H1 (cell line): ENCODE results near the gene OTOP1. TPM values are rescaled to one million over a fixed set of nuclear protein-coding genes. Genes with fewer than 3 reads are reported as not detected.

ENCODE experiments used
- CTCF ChIA-PET: fragments of 300-600 bp; sonication (Branson Sonifier 250); formaldehyde crosslinking; loops from one replicate; lab custom pipeline; 2021; ENCODE audit not compliant: partially characterized antibody; lab: Charles Lee
- POLR2A ChIA-PET: fragments of 300-600 bp; sonication (Branson Sonifier 250); formaldehyde crosslinking; loops from one replicate; lab custom pipeline; 2021; ENCODE audit warnings: inconsistent platforms; ENCODE audit not compliant: partially characterized antibody; lab: Charles Lee
- DNase-seq, 2 experiments: peaks; one replicate each; pipeline versions ENCODE4 v3.0.0 to v3.0.0-alpha.2; 2010 to 2022; ENCODE audit warnings: low spot score in 2 of 2, low read depth in 1 of 2, mixed read lengths in 1 of 2
- FAIRE-seq: peaks from 2 replicates; lab custom pipeline; 2011; peaks lifted over from hg19 to GRCh38; lab: Jason Lieb, UNC
- H2AFZ ChIP-seq: 2 replicates; pipeline ENCODE4 v1.8.1; 2012; ENCODE audit warnings: low read length, inconsistent platforms
- H2AK5ac ChIP-seq: 2 replicates; pipeline ENCODE4 v1.6.1; 2013; ENCODE audit warnings: low read depth, low read length
- H2BK120ac ChIP-seq: replicated peaks from 2 replicates; pipeline ENCODE3; 2013; ENCODE audit warnings: low read depth, low read length, inconsistent platforms
- H2BK12ac ChIP-seq: 2 replicates; pipeline ENCODE4 v1.6.1; 2013; ENCODE audit warnings: low read depth, low read length
- H2BK15ac ChIP-seq: 2 replicates; pipeline ENCODE4 v1.6.1; 2013; ENCODE audit warnings: low read length
- H2BK20ac ChIP-seq: 2 replicates; pipeline ENCODE4 v1.6.1; 2013; ENCODE audit warnings: low read length
- H2BK5ac ChIP-seq: 2 replicates; pipeline ENCODE4 v1.6.1; 2013; ENCODE audit warnings: low read depth, low read length
- H3K14ac ChIP-seq: 2 replicates; pipeline ENCODE4 v1.6.1; 2013; ENCODE audit warnings: inconsistent platforms; ENCODE audit not compliant: insufficient read length
- H3K18ac ChIP-seq: 2 replicates; pipeline ENCODE4 v1.6.1; 2013; ENCODE audit warnings: low read length; ENCODE audit errors: extremely low read depth
- H3K23ac ChIP-seq: 2 replicates; pipeline ENCODE4 v1.6.1; 2013; ENCODE audit warnings: inconsistent platforms; ENCODE audit not compliant: insufficient read length
- H3K23me2 ChIP-seq: 2 replicates; pipeline ENCODE4 v1.6.1; 2013; ENCODE audit warnings: low read depth, low read length
- H3K27ac ChIP-seq: 2 replicates; pipeline ENCODE4 v1.6.1; 2011; ENCODE audit warnings: low read depth, low read length, inconsistent platforms
- H3K27me3 ChIP-seq, 4 experiments: replicated peaks in 1 of 4; 1 replicate in 1 of 4; 2 replicates in 3 of 4; pipeline versions ENCODE4 v1.6.1 to v1.8.1; 2011 to 2013; ENCODE audit warnings: low read length in 3 of 4, mild to moderate bottlenecking in 3 of 4, inconsistent platforms in 2 of 4, mixed read lengths in 2 of 4, moderate library complexity in 1 of 4; ENCODE audit not compliant: control insufficient read depth in 3 of 4, insufficient read depth in 3 of 4; ENCODE audit errors: extremely low read depth in 1 of 4
- H3K36me3 ChIP-seq, 4 experiments: 2 replicates each; pipeline versions ENCODE4 v1.6.1 to v1.8.1; 2011 to 2013; ENCODE audit warnings: mild to moderate bottlenecking in 4 of 4, low read length in 3 of 4, moderate library complexity in 2 of 4, control low read depth in 1 of 4, inconsistent platforms in 1 of 4; ENCODE audit not compliant: insufficient read depth in 4 of 4, control insufficient read depth in 2 of 4
- H3K4ac ChIP-seq: replicated peaks from 2 replicates; pipeline ENCODE3; 2013; ENCODE audit warnings: low read length, low read depth, mixed read lengths, inconsistent platforms; ENCODE audit not compliant: insufficient read length
- H3K4me1 ChIP-seq, 4 experiments: replicated peaks in 1 of 4; 1 replicate in 1 of 4; 2 replicates in 3 of 4; pipeline versions ENCODE4 v1.6.1 to v1.8.1; 2011 to 2013; ENCODE audit warnings: low read length in 3 of 4, inconsistent platforms in 2 of 4, mixed read lengths in 1 of 4; ENCODE audit not compliant: insufficient read depth in 4 of 4, control insufficient read depth in 3 of 4
- H3K4me2 ChIP-seq, 2 experiments: 2 replicates each; pipeline versions ENCODE4 v1.6.1 to v1.8.1; 2011 to 2013; ENCODE audit warnings: low read depth in 2 of 2, low read length in 2 of 2, control low read depth in 1 of 2, inconsistent platforms in 1 of 2, mild to moderate bottlenecking in 1 of 2; ENCODE audit not compliant: insufficient read depth in 1 of 2
- H3K4me3 ChIP-seq, 4 experiments: fragments of 200-600, 300-600 bp in 1 of 4; sonication (generic), shearing (Covaris generic), sonication (Bioruptor Twin) in 1 of 4; 2 replicates each; pipeline versions ENCODE4 v1.5.1 to v1.8.1; 2011 to 2016; ENCODE audit warnings: low read length in 4 of 4, low read depth in 3 of 4, control low read depth in 2 of 4, inconsistent platforms in 2 of 4, mild to moderate bottlenecking in 2 of 4, mixed read lengths in 1 of 4, moderate library complexity in 1 of 4; ENCODE audit not compliant: insufficient read depth in 2 of 4; ENCODE audit errors: extremely low read depth in 1 of 4
- H3K56ac ChIP-seq: replicated peaks from 2 replicates; pipeline ENCODE3; 2013; ENCODE audit warnings: low read depth, mild to moderate bottlenecking, mixed read lengths, low read length, inconsistent platforms; ENCODE audit not compliant: insufficient read length
- H3K79me1 ChIP-seq: 2 replicates; pipeline ENCODE4 v1.6.1; 2013; ENCODE audit warnings: low read depth, low read length, control low read depth
- H3K79me2 ChIP-seq, 2 experiments: 2 replicates each; pipeline versions ENCODE4 v1.6.1 to v1.8.1; 2012 to 2013; ENCODE audit warnings: low read length in 2 of 2, mild to moderate bottlenecking in 2 of 2, inconsistent platforms in 1 of 2; ENCODE audit not compliant: insufficient read depth in 2 of 2, control insufficient read depth in 1 of 2
- H3K9ac ChIP-seq, 4 experiments: replicated peaks in 1 of 4; 1 replicate in 1 of 4; 2 replicates in 3 of 4; pipeline versions ENCODE4 v1.6.1 to v1.8.1; 2011 to 2013; ENCODE audit warnings: low read depth in 3 of 4, low read length in 3 of 4, control low read depth in 2 of 4, mild to moderate bottlenecking in 2 of 4, moderate library complexity in 2 of 4, inconsistent platforms in 1 of 4; ENCODE audit errors: extremely low read depth in 1 of 4
- H3K9me3 ChIP-seq, 2 experiments: 2 replicates each; pipeline versions ENCODE4 v1.6.1 to v1.8.1; 2012 to 2013; ENCODE audit warnings: mild to moderate bottlenecking in 2 of 2, moderate library complexity in 2 of 2, control low read depth in 1 of 2, inconsistent platforms in 1 of 2, low read depth in 1 of 2, low read length in 1 of 2, mixed read lengths in 1 of 2; ENCODE audit not compliant: insufficient read depth in 2 of 2
- H4K20me1 ChIP-seq, 2 experiments: replicated peaks in 1 of 2; 2 replicates each; pipeline versions ENCODE3 to v1.8.1; 2011 to 2013; ENCODE audit warnings: inconsistent platforms in 2 of 2, low read length in 2 of 2, mild to moderate bottlenecking in 1 of 2; ENCODE audit not compliant: insufficient read depth in 2 of 2, control insufficient read depth in 1 of 2
- H4K5ac ChIP-seq: 2 replicates; pipeline ENCODE4 v1.6.1; 2013; ENCODE audit warnings: low read length, low read depth, mixed read lengths, inconsistent platforms; ENCODE audit not compliant: insufficient read length
- H4K8ac ChIP-seq: 2 replicates; pipeline ENCODE4 v1.8.0; 2013; ENCODE audit warnings: mild to moderate bottlenecking, moderate library complexity, low read length, inconsistent platforms; ENCODE audit not compliant: insufficient read depth; ENCODE audit errors: extremely low read depth
- H4K91ac ChIP-seq: replicated peaks from 2 replicates; pipeline ENCODE3; 2013; ENCODE audit warnings: low read length, mixed read lengths, inconsistent platforms; ENCODE audit not compliant: insufficient read length
- EGR1 ChIP-seq: IDR thresholded peaks from 2 replicates; pipeline ENCODE4 v1.6.1; 2011; ENCODE audit warnings: low read depth, low read length, borderline replicate concordance
- JUND ChIP-seq: IDR thresholded peaks from 2 replicates; pipeline ENCODE4 v1.6.1; 2011; ENCODE audit warnings: mild to moderate bottlenecking, improper control_type of control experiment, low read length
- KDM1A ChIP-seq: fragments of 200-600, 300-600 bp; sonication (generic); IDR thresholded peaks from 2 replicates; pipeline ENCODE4 v1.7.1; 2016; ENCODE audit warnings: mild to moderate bottlenecking, low read length, borderline replicate concordance
- KDM4A ChIP-seq: IDR thresholded peaks from one replicate; pipeline ENCODE4 v1.7.1; 2012; ENCODE audit warnings: low read depth, mild to moderate bottlenecking, moderate library complexity, low read length, inconsistent platforms; ENCODE audit not compliant: severe bottlenecking
- MAFK ChIP-seq: IDR thresholded peaks from 2 replicates; pipeline ENCODE4 v1.6.1; 2012; ENCODE audit warnings: low read depth, mild to moderate bottlenecking, improper control_type of control experiment, low read length
- PHF8 ChIP-seq: fragments of 200-600 bp; sonication (generic); conservative IDR thresholded peaks from 2 replicates; pipeline ENCODE4 v1.7.1; 2012; ENCODE audit warnings: low read depth, mild to moderate bottlenecking, inconsistent platforms, low read length, moderate library complexity
- WGBS, 2 experiments: shearing (Covaris generic) in 1 of 2; methylation state at CpG; one replicate each; pipeline versions ENCODE4 v1.1.6 to v1.1.7; 2013 to 2015; ENCODE audit warnings: low lambda C conversion rate in 2 of 2, mixed read lengths in 2 of 2, inconsistent platforms in 1 of 2, low coverage in 1 of 2, missing lambda C conversion rate in 1 of 2; ENCODE audit not compliant: insufficient replicate concordance in 2 of 2, insufficient coverage in 1 of 2, insufficient read length in 1 of 2; ENCODE audit errors: extremely low coverage in 1 of 2, missing lambda C conversion rate in 1 of 2; 5-methylcytosine and 5-hydroxymethylcytosine counted together
- polyA plus RNA-seq, 7 experiments: library from polyadenylated mRNA; depleted of rRNA in 3 of 7; stranded (reverse) in 5 of 7; unstranded in 2 of 7; fragments of >200 nt in 5 of 7; fragments of 200-250 nt in 2 of 7; gene quantifications; 1 replicate in 5 of 7; 2 replicates in 1 of 7; 4 replicates in 1 of 7; pipeline versions ENCODE4 v1.2.1 to v1.2.3, GENCODE V29; 2011 to 2013; ENCODE audit warnings: missing spikeins in 2 of 7, mixed read lengths in 2 of 7
- total RNA-seq: library from RNA; stranded (reverse); fragmentation: NEBNext Ultra II Directional; extraction: Animal tissue kit (Norgen Biotek cat#: 25700); gene quantifications from 2 replicates; pipeline ENCODE4 v1.2.1, GENCODE V29; 2021
- TF ChIP-seq, protein P1 (sequence below): IDR thresholded peaks from 2 replicates; pipeline ENCODE4 v1.6.1; 2012; ENCODE audit warnings: low read length, inconsistent platforms

OTOP1 gene
- total and polyA plus RNA-seq, 2 of the 8 experiments (the other 6 are each of a cell fraction or from before 2014, with no cell fraction given) = not detected

DNA sequence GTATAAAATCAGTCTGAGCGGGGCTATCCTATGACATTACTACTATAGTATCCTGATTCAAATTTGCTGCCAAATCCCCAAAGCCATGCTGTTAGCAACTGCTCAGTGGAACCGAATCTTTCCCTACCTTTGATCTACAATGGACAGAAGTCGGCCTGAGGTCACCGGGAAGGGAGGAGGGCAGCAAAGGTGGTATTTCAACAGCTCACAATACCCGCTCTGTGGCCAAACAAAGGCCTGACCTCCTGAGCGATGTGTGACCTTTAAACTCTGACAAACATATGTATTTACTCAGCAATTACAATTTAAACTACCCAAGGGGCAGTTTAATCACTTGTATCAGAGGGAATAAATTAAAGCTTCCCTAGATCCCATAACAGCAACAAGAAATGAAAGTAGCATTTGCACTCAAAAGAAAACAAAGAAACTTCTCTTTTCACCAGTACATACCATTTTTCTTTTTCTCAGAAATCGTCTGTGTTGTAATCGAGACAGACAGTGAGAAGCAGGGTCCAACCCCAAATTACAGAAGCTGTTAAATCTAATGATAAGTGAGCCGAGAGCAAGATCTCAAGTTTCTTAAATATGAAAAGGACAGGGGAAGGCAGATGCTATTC lies 32.9 kb upstream of the OTOP1 start:
- Histone ChIP-seq H3K18ac (no peak overlapping the region), H2AK5ac (no peak overlapping the region), H3K56ac (no peak overlapping the region), H3K79me2 (no peaks in the 10 kb centered on the region), H4K8ac (no peak overlapping the region), H3K4me1 (no peaks in the 10 kb centered on the region), H3K23me2 (no peaks in the 10 kb centered on the region), H2BK5ac (no peak overlapping the region), H3K4me2 (no peak overlapping the region), H4K20me1 (no peaks in the 10 kb centered on the region), H3K4me3 (no peak overlapping the region), H4K91ac (no peak overlapping the region), H3K27ac (no peak overlapping the region), H2AFZ (no peak overlapping the region; the same call in 1 of the 2 replicates), H4K5ac (no peak overlapping the region), H3K9ac (no peak overlapping the region), H3K9me3 (no peaks in the 10 kb centered on the region), H2BK120ac (no peak overlapping the region), H3K4ac (no peak overlapping the region), H3K23ac (no peak overlapping the region), H2BK12ac (no peak overlapping the region), H2BK15ac (no peak overlapping the region), H2BK20ac (no peak overlapping the region), H3K14ac (no peak overlapping the region), H3K79me1 (no peaks in the 10 kb centered on the region), H3K27me3 (no peaks in the 10 kb centered on the region), H3K36me3 (no peaks in the 10 kb centered on the region)
- FAIRE-seq (no peak), DNase-seq (no peak)
- POLR2A ChIA-PET = interaction anchor here (1.0 to 1.3 kb wide), 2 partner anchors 8 to 10 kb away, joined by 3 read pairs; no protein-coding TSS in a partner anchor
- CTCF ChIA-PET = interaction anchor here (0.6 to 1.8 kb wide), 12 partner anchors 9 to 259 kb away, joined by 3 to 11 read pairs (median 4); partner anchors contain the start of genes NSG1 and TMEM128
- WGBS, 2 experiments = 84% methylated on average over 9 of the region's 9 CpGs; no CpG with 5 or more reads in 1 of the 2 experiments
- no peak for TF ChIP-seq MAFK
- TF ChIP-seq, protein P1, sequence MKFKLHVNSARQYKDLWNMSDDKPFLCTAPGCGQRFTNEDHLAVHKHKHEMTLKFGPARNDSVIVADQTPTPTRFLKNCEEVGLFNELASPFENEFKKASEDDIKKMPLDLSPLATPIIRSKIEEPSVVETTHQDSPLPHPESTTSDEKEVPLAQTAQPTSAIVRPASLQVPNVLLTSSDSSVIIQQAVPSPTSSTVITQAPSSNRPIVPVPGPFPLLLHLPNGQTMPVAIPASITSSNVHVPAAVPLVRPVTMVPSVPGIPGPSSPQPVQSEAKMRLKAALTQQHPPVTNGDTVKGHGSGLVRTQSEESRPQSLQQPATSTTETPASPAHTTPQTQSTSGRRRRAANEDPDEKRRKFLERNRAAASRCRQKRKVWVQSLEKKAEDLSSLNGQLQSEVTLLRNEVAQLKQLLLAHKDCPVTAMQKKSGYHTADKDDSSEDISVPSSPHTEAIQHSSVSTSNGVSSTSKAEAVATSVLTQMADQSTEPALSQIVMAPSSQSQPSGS = no peak
- TF ChIP-seq JUND = no peak
- TF ChIP-seq PHF8 = no peak
- TF ChIP-seq KDM1A = no peak
- no peak for TF ChIP-seq EGR1
- TF ChIP-seq KDM4A = no peak
